Psoas muscle (tissue), 8 donors: ENCODE data around the gene KIAA0753. TPM values are rescaled to one million over a fixed set of nuclear protein-coding genes. Genes with fewer than 3 reads are reported as not detected.

ENCODE experiments used
- ATAC-seq, 4 donors: fragments of 200-7000 bp; cut with Tn5 transposase; one replicate each; pipeline ENCODE4 v1.9.1; 2020; ENCODE audit warnings: moderate library complexity in 3 of 4, mild to moderate bottlenecking in 2 of 4
- DNase-seq, 2 donors: peaks; one replicate each; pipeline ENCODE4 v3.0.0-alpha.2; 2020
- H3K27ac ChIP-seq: fragments of 200-600 bp; one replicate; pipeline ENCODE4 v1.8.0; 2022
- H3K27me3 ChIP-seq, 3 donors: fragments of 200-600 bp in 1 of 3; one replicate each; pipeline versions ENCODE4 v1.6.1 to v1.8.0; 2013 to 2022; ENCODE audit warnings: low read length in 2 of 3, mild to moderate bottlenecking in 2 of 3, moderate library complexity in 1 of 3; ENCODE audit not compliant: insufficient read depth in 3 of 3
- H3K36me3 ChIP-seq, 2 donors: fragments of 200-600 bp in 1 of 2; one replicate each; pipeline versions ENCODE4 v1.6.1 to v1.8.0; 2013 to 2022; ENCODE audit warnings: low read depth in 1 of 2, mild to moderate bottlenecking in 1 of 2, moderate library complexity in 1 of 2; ENCODE audit not compliant: insufficient read depth in 1 of 2
- H3K4me1 ChIP-seq: fragments of 200-600 bp; one replicate; pipeline ENCODE4 v1.8.0; 2022
- H3K4me3 ChIP-seq: fragments of 200-600 bp; one replicate; pipeline ENCODE4 v1.8.0; 2022; ENCODE audit warnings: mild to moderate bottlenecking
- H3K9me3 ChIP-seq: fragments of 200-600 bp; one replicate; pipeline ENCODE4 v1.8.0; 2022
- WGBS, 3 donors: extraction: QIAGEN DNeasy Blood & Tissue Kit; methylation state at CpG; one replicate each; pipeline versions ENCODE4 v1.1.6 to v1.1.7; 2013; 5-methylcytosine and 5-hydroxymethylcytosine counted together
- intact Hi-C, 2 donors: fragments of 100-400 bp; cut with DNase I; formaldehyde crosslinking; loops; one replicate each; pipeline versions ENCODE4 v1.11.0 to v1.14.2; 2022
- polyA plus RNA-seq, 3 donors: library from polyadenylated mRNA; stranded (reverse); fragments of 200-250 nt; gene quantifications; one replicate each; pipeline ENCODE4 v1.2.3, GENCODE V29; 2013
- total RNA-seq, 4 donors: library from RNA; stranded (reverse); fragmentation: NEBNext Ultra II Directional in 2 of 4; extraction: Animal tissue kit (Norgen Biotek cat#: 25700) in 2 of 4; gene quantifications; one replicate each; pipeline versions ENCODE4 v1.2.1 to v1.2.4, GENCODE V29; 2021 to 2023
- TF ChIP-seq, protein P1 (sequence below): fragments of 200-600 bp; IDR thresholded peaks from one replicate; pipeline ENCODE4 v1.8.0; 2022; ENCODE audit warnings: antibody characterized with exemption
- donor health status: healthy with polysubstance abuse.
- donor health status: DM: no; HTN: no; CAD: no; lungs with moderate emphysema.
- donor health status: Bipolar disorder and iron deficiency.
- donor health status: healthy.
- donor health status: DM: yes; HTN: yes; CAD: no.
- donor health status: DM: no; HTN: no; CAD: no.
- donor health status: DM: no; HTN: no; CAD: no.
- donor health status: DM: yes; HTN: yes; CAD: no.

KIAA0753 gene
- total and polyA plus RNA-seq, 7 donors: 2.4 to 4.7 (median 3.0) TPM

DNA sequence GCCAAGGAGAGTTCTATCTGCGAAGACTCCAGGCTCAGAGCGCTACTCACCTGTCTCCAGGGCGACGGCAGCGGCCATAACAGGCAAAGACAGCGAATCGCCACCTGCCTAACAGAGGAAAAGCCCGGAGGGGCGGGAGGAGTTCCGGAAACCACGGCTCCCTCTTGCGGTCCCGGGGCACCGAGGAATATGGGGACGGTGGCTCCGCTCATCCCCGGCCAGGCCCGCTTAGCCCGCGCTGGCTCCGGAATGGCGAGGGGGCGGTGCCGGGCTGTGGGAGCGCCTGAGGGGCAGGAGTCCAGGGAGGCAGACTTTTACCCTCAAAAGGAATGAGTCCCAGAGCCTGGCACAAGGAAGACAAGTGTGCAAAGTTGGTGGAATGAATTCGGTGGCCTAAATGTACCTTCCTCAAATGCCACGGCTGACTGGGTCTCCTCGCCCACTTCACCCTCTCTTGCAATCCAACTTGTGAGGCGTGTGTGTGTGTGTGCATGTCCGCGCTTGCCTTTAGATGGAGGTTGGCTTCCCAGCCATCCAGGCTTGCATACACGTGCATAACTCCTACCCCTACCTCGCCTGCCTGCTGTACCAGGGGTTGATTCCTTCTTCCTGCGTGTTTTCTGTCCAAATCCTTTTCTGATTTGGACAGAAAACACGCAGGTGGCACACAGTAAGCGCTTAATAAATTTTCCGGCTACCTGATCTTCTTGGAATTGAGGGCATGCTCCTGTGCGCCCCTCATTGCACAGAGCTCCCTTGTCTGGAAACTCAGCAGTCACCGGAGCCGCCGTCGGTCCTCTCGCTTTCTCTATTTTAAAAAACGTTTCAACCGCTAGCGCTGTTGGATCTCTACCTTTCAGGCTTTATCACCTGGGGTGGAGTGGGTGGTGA, 14.6 kb upstream of the KIAA0753 start:
- ATAC-seq: no peak
- Histone ChIP-seq H3K4me3 (no peak overlapping the region), H3K4me1 (peaks cover 19% of the 10 kb centered on the region), H3K9me3 (no peaks in the 10 kb centered on the region), H3K27ac (no peak overlapping the region), H3K27me3 (peaks cover 0 to 18% (median 7%) of the 10 kb centered on the region in 3 donors), H3K36me3 (peaks cover 0 to 2% of the 10 kb centered on the region in 2 donors)
- 22 to 43% (median 37%) methylated on average over 45 to 46 of the region's 46 CpGs for WGBS, 3 donors
- TF ChIP-seq, protein P1, sequence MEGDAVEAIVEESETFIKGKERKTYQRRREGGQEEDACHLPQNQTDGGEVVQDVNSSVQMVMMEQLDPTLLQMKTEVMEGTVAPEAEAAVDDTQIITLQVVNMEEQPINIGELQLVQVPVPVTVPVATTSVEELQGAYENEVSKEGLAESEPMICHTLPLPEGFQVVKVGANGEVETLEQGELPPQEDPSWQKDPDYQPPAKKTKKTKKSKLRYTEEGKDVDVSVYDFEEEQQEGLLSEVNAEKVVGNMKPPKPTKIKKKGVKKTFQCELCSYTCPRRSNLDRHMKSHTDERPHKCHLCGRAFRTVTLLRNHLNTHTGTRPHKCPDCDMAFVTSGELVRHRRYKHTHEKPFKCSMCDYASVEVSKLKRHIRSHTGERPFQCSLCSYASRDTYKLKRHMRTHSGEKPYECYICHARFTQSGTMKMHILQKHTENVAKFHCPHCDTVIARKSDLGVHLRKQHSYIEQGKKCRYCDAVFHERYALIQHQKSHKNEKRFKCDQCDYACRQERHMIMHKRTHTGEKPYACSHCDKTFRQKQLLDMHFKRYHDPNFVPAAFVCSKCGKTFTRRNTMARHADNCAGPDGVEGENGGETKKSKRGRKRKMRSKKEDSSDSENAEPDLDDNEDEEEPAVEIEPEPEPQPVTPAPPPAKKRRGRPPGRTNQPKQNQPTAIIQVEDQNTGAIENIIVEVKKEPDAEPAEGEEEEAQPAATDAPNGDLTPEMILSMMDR: no peak
- no peak for DNase-seq
- intact Hi-C loops: loop anchor here in 1 of 2 donors (5.0 kb wide), 1 partner anchor 357 kb away; the partner anchor contains the start of gene RNASEK

DNA sequence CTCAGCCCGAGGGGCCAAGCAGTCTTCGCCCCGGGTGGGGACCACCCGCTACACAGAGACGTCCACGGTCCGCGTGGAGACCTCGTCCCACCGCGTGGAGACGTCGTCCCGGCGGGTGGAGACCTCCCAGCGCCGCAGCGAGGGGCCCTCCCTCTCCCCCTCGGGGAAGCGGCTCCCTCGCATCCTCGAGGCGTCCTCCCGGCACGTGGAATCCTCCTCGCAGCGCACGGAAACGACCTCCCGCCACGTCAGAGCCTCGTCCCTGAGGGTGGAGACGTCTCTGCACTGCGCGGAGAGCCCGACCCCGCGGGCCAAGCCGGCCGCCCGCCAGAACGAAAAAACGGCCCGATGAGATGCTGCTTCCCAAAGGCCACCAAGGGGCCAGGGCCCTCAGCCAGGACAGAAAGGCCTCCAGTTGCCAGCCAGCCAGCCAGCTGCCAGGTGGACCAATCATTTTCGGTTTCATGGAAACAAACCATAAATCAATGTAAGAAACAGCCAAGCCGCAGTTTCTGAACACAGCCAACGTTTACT, 11.5 kb upstream of the KIAA0753 start:
- intact Hi-C loops: loop anchor here in 1 of 2 donors (5.0 kb wide), 1 partner anchor 360 kb away; the partner anchor contains the start of gene RNASEK
- peaks cover 0 to 33% of the 10 kb centered on the region in 2 donors for H3K36me3 ChIP-seq
- 1 to 3% (median 2%) methylated on average over 46 to 47 of the region's 47 CpGs for WGBS, 3 donors
- H3K4me3 ChIP-seq: peak overlapping the region; percentile 84
- no peaks in the 10 kb centered on the region for H3K9me3 ChIP-seq
- peaks cover 27% of the 10 kb centered on the region for H3K4me1 ChIP-seq
- TF ChIP-seq, protein P1: no peak
- ATAC-seq (peak; percentile 41 to 81 (median 68)), DNase-seq (peak; percentile 82 to 91)
- peaks cover 0 to 7% (median 4%) of the 10 kb centered on the region in 3 donors for H3K27me3 ChIP-seq
- H3K27ac ChIP-seq: peak overlapping the region; percentile 87

DNA sequence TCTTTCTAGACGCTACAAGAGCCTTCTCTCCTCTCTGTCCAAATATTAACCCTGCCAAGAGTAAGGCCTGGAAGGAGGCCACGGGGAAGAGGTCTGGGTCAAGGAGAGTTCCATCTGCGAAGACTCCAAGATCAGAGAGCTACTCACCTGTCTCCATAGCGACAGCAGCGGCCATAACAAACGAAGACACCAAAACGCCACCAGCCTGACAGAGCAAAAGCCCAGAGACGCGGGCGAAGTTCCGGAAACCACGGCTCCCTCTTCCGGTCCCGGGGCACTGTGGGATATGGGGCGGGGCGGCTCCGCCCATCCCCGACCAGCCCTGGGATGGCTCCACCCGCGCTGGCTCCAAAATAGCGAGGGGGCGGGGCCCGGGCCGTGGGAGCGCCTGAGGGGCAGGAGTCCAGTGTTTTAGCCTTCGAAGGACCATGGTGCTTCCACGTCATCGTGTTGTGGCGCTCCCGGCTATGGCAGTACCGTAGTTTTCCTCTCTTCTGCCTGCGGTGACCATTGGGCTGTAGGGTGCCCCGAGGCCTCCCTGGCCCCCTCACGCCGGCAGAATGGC, 10.9 kb upstream of the KIAA0753 start, which contains the start of the genes C17orf100 and MED31:
TSS of gene C17orf100 (plus strand) at position 409 of the 565 bp plus-strand sequence. CDS start at position 561, 152 bp downstream.
TSS of gene MED31 (minus strand) at position 252 of the 565 bp plus-strand sequence. CDS start at position 175, 77 bp downstream.
- DNase-seq: peak; percentile 96 to 97
- intact Hi-C loops: loop anchor here in 1 of 2 donors (5.0 kb wide), 1 partner anchor 361 kb away; the partner anchor contains the start of gene RNASEK

DNA sequence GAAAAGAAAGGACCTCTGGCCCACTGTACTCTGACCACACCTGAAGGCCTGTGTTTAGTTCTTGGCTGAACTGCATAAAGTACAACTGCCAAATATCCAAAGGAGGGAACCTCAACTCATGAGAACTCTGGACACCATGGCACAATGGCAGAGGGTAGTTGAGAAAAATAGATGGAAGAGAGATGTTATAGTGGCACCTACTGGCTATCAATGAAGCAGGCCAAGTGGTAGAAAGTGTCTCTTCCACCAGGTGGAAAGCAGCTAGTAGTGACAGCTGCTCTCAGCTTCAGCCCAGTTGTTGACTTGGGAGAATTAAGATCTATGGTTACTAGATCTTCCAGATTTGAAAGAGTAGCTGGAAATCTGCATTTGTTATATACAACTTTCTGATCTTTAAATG, 7.7 kb upstream of the KIAA0753 start:
- H3K27ac ChIP-seq: no peak overlapping the region
- DNase-seq (no peak), ATAC-seq (no peak)
- H3K9me3 ChIP-seq: no peaks in the 10 kb centered on the region
- H3K27me3 ChIP-seq: no peaks in the 10 kb centered on the region
- intact Hi-C loops: loop anchor here (10.0 kb wide), 1 partner anchor 173 kb away; no protein-coding TSS in a partner anchor
- H3K4me1 ChIP-seq: peaks cover 24% of the 10 kb centered on the region
- H3K4me3 ChIP-seq: no peak overlapping the region
- peaks cover 5 to 71% of the 10 kb centered on the region in 2 donors for H3K36me3 ChIP-seq
- TF ChIP-seq, protein P1: no peak

More for the DNA sequence above, 10.9 kb upstream of the KIAA0753 start, which contains the start of the genes C17orf100 and MED31:
- Histone ChIP-seq H3K36me3 (peaks cover 0 to 38% of the 10 kb centered on the region in 2 donors), H3K27me3 (peaks cover 0 to 7% (median 4%) of the 10 kb centered on the region in 3 donors), H3K9me3 (no peaks in the 10 kb centered on the region), H3K4me1 (peaks cover 27% of the 10 kb centered on the region), H3K27ac (peak within 1 kb of the TSS; percentile 87), H3K4me3 (peak within 1 kb of the TSS; percentile 84)
- peak; percentile 98 to 99 (median 99) for ATAC-seq
- TF ChIP-seq, protein P1: no peak
- WGBS, 3 donors: 1 to 2% (median 1%) methylated on average over 27 to 35 of the region's 35 CpGs
